GM18951 (cell line): Measurements from ENCODE around the gene FER.
"Not testable (repeated sequence)": the region's sequence is repeated elsewhere in the genome, so short reads cannot be mapped to it uniquely, and the experiment has no call there.

Experiments
- POLR2A ChIP-seq: IDR thresholded peaks from 4 replicates; pipeline ENCODE4 v1.6.1; 2011; ENCODE audit warnings: mild to moderate bottlenecking; ENCODE audit not compliant: insufficient read length, insufficient read depth; ENCODE audit errors: extremely low read depth
- in situ Hi-C: fragments of 300-500 bp; cut with MboI; formaldehyde crosslinking; loops from one replicate; pipeline ENCODE4 v1.12.0; 2022; ENCODE audit warnings: low sequenced_read_pairs, mixed read lengths, inconsistent platforms; ENCODE audit not compliant: unreplicated experiment

The FER gene

DNA sequence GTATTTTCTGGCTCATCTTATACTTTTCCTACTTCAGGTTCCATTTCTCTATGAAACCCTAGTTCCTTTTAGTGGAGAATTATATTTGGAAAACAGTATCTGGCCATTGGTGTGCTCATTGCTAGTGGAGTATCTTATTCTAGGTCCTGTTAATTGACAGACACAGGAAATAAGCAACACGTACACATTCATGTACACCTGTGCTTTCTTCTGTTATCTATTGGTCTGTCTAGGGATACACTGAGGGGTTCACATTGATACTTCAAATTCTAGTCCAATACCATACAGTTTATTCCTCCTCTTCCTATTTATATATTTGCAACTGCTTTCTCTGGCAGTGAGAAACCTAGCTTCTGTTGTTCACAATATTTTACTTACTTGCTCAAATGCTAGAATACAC lies 110.2 kb downstream of the FER start:
- no peak for TF ChIP-seq POLR2A
- in situ Hi-C loops = no loop called here

DNA sequence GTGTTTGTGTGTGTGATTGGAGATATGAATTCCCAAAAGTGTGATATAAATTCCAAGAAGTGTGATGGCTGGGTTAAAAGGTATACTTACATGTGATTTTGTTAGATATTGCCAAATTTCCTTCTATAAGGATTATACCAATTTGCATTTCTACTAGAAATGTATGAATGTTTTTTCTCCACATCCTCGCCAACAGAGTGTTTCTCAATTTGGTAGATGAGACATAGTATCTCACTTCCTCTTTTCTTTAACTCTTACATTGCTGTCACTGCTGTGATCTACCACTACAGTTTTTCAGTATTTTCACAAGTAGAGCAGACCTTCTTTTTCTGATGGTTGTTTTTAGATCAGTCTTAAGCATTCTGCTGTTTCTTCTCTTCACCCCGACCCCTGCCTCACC lies 111.3 kb downstream of the FER start:
- in situ Hi-C loops = no loop called here
- TF ChIP-seq POLR2A = no peak

GRCh38 chr5:108862211-108862610 lies 114.5 kb downstream of the FER start:
- no peak for TF ChIP-seq POLR2A
- in situ Hi-C loops = no loop called here

DNA sequence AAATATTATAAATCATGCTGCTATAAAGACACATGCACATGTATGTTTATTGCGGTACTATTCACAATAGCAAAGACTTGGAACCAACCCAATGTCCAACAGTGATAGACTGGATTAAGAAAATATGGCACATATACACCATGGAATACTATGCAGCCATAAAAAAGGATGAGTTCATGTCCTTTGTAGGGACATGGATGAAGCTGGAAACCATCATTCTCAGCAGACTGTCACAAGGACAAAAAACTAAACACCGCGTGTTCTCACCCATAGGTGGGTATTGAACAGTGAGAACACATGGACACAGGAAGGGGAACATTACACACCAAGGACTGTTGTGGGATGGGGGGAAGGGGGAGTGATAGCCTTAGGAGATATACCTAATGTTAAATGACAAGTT lies 118.4 kb downstream of the FER start:
- in situ Hi-C loops = not testable (repeated sequence)

DNA sequence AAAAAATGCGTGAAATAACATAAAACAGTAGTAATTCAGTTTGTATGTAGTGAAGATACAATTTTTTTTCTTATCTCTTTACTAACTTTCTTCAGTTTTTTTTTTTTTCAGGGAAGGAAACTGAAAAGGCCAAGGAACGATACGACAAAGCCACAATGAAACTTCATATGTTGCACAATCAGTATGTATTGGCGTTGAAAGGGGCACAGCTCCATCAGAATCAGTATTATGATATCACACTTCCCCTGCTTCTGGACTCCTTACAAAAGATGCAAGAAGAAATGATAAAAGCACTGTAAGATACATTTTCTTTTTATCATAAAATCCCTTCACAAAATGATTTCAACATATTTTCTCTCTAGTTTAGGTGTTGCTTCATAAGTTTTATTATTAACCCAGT lies 120.0 kb downstream of the FER start:
- TF ChIP-seq POLR2A = no peak
- in situ Hi-C loops = no loop called here

GRCh38 chr5:108869066-108869465 lies 121.4 kb downstream of the FER start:
- no peak for TF ChIP-seq POLR2A
- in situ Hi-C loops = no loop called here

DNA sequence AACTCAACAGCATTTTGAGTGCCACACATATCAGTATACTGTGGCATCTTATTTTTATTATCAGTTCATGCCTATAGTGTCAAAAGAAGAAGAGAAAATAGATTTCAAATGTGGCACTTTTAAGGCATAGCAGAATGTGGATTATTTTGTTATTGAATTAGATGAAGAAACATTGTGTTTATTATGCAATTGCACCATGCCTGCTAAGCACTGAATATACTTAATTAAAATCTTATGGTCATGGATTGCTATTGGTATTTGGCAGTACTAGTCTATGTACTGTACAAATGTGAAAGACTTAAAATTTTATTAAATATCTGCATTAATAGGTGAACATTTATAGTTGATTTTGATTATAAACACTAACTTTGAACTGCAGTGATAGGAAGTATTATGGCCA lies 128.8 kb downstream of the FER start:
- no peak for TF ChIP-seq POLR2A
- in situ Hi-C loops = no loop called here

- no peak for TF ChIP-seq POLR2A
- in situ Hi-C loops = no loop called here
Observed at GRCh38 chr5:108878756-108879155, 131.1 kb downstream of the FER start.

DNA sequence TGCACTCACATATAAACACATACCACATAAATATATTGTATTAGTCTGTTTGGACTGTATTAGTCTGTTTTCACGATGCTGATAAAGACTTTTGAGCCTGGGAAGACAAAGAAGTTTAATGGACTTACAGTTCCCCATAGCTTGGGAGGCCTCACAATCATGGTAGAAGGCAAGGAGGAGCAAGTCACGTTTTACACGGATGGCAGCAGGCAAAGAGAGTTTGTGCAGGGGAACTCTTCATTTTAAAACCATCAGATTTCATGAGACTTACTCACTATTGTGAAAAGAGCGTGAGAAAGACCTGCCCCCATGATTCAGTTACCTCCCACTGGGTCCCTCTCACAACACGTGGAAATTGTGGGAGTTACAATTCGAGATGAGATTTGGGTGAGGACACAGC lies 133.4 kb downstream of the FER start:
- no peak for TF ChIP-seq POLR2A
- in situ Hi-C loops = no loop called here

- TF ChIP-seq POLR2A = no peak
- in situ Hi-C loops = no loop called here
Observed at GRCh38 chr5:108884736-108885135, 137.0 kb downstream of the FER start.

- no peak for TF ChIP-seq POLR2A
- in situ Hi-C loops = no loop called here
Observed at GRCh38 chr5:108898257-108898656, 150.6 kb downstream of the FER start.

- in situ Hi-C loops = no loop called here
- no peak for TF ChIP-seq POLR2A
Observed at GRCh38 chr5:108898707-108899106, 151.0 kb downstream of the FER start.

GRCh38 chr5:108899244-108899643 lies 151.5 kb downstream of the FER start:
- in situ Hi-C loops = not testable (repeated sequence)

- no peak for TF ChIP-seq POLR2A
- in situ Hi-C loops = no loop called here
Observed at GRCh38 chr5:108900668-108901067, 153.0 kb downstream of the FER start.

- TF ChIP-seq POLR2A = no peak
- in situ Hi-C loops = no loop called here
Observed at GRCh38 chr5:108905805-108906204, 158.1 kb downstream of the FER start.

- no peak for TF ChIP-seq POLR2A
- in situ Hi-C loops = no loop called here
Observed at GRCh38 chr5:108910627-108911026, 162.9 kb downstream of the FER start.

DNA sequence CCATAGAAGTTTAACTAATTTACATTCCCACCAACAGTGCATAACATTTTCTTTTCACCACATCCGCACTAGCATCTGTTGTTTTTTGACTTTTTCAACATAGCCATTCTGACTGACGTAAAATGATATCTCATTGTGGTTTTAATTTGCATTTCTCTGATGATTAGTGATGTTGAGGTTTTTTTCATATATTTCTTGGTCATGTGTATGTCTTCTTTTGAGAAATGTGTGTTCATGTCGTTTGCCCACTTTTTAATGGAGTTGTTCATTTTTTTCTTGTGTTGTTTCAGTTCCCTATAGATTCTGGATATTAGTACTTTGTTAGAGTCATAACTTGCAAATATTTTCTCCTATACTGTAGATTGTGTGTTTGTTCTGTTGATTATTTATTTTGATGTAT lies 163.4 kb downstream of the FER start:
- TF ChIP-seq POLR2A = no peak
- in situ Hi-C loops = no loop called here
